Tibial nerve (tissue), 4 donors: ENCODE measurements around the gene MAN2A1.

Source experiments
- CTCF ChIP-seq, 5 experiments: fragments of 200-600 bp in 3 of 5; fragments of 450-650 bp in 2 of 5; sonication (generic) in 3 of 5; IDR thresholded peaks; one replicate each; pipeline ENCODE4 v1.5.1; 2016 to 2019; ENCODE audit warnings: antibody characterized with exemption in 5 of 5, mild to moderate bottlenecking in 3 of 5, moderate library complexity in 2 of 5
- EP300 ChIP-seq, 2 donors: sonication (generic); formaldehyde crosslinking; IDR thresholded peaks; one replicate each; pipeline ENCODE4 v1.6.1; 2017; ENCODE audit warnings: antibody characterized with exemption in 2 of 2, mild to moderate bottlenecking in 1 of 2
- POLR2A ChIP-seq, 2 donors: fragments of 450-650 bp; IDR thresholded peaks; one replicate each; pipeline ENCODE4 v1.6.1; 2017; ENCODE audit warnings: antibody characterized with exemption in 2 of 2, mild to moderate bottlenecking in 2 of 2, moderate library complexity in 2 of 2

GRCh38 chr5:109916481-109917153, 226.9 kb downstream of the MAN2A1 start:
- TF ChIP-seq CTCF (IDR thresholded peaks at IDR 0.05) (no peak), POLR2A (IDR thresholded peaks at IDR 0.05) (no peak), EP300 (IDR thresholded peaks at IDR 0.05) (no peak)
